Large intestine (tissue), 3 donors: ENCODE results near the gene SYTL1. TPM values are rescaled to one million over a fixed set of nuclear protein-coding genes. Genes with fewer than 3 reads are reported as not detected.

Experiments
- DNase-seq, 2 donors: peaks; one replicate each; pipeline versions ENCODE4 v3.0.0 to v3.0.0-alpha.2; 2013
- H3K27ac ChIP-seq: one replicate; pipeline ENCODE4 v1.5.1; 2013; ENCODE audit warnings: low read length
- H3K27me3 ChIP-seq: 2 replicates; pipeline ENCODE4 v1.6.1; 2013; ENCODE audit warnings: low read length; ENCODE audit not compliant: control insufficient read depth, insufficient read depth
- H3K36me3 ChIP-seq: 2 replicates; pipeline ENCODE4 v1.6.1; 2013; ENCODE audit warnings: low read length; ENCODE audit not compliant: control insufficient read depth, insufficient read depth
- H3K4me1 ChIP-seq: one replicate; pipeline ENCODE4 v1.6.1; 2013; ENCODE audit warnings: low read length; ENCODE audit not compliant: control insufficient read depth, insufficient read depth
- H3K4me3 ChIP-seq: one replicate; pipeline ENCODE4 v1.5.1; 2013; ENCODE audit warnings: low read length
- H3K9me3 ChIP-seq: one replicate; pipeline ENCODE4 v1.6.1; 2013; ENCODE audit warnings: mild to moderate bottlenecking, low read depth, low read length, moderate library complexity; ENCODE audit not compliant: control insufficient read depth
- WGBS: methylation state at CpG from one replicate; pipeline ENCODE4 v1.1.5; 2013; ENCODE audit warnings: low lambda C conversion rate; ENCODE audit not compliant: insufficient coverage; 5-methylcytosine and 5-hydroxymethylcytosine counted together
- polyA plus RNA-seq: library from polyadenylated mRNA; unstranded; fragments of 120-200 nt; gene quantifications from one replicate; pipeline ENCODE4 v1.2.1, GENCODE V29; 2013

The SYTL1 gene
- polyA plus RNA-seq, 1 donor: 9.8 TPM

DNA sequence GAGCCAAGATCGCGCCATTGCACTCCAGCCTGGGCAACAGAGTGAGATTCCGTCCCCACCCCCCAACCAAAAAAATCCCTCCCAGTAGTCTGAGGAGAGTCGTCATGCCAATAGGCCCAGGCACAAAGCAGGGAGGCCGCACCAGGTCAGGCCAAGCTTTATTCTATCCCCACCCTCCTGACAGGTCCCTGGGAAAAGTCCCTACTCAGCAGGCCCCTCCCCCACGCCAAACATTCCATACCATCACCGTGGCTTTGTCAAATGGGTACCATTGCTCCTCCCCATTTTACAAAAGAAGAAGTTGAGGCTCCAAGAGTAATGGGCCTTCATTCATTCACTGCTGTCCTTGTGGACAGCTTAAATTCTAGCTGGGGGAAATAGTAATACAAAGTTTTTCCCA lies 55.9 kb downstream of the SYTL1 start:
- H3K9me3 ChIP-seq: no peaks in the 10 kb centered on the region
- H3K36me3 ChIP-seq: no peaks in the 10 kb centered on the region
- WGBS: no CpG with 5 or more reads among the region's 7 CpGs
- peaks cover 27% of the 10 kb centered on the region for H3K4me1 ChIP-seq
- H3K27me3 ChIP-seq: peaks cover 2% of the 10 kb centered on the region
- no peak overlapping the region for H3K4me3 ChIP-seq
- no peak overlapping the region for H3K27ac ChIP-seq
- DNase-seq: no peak

DNA sequence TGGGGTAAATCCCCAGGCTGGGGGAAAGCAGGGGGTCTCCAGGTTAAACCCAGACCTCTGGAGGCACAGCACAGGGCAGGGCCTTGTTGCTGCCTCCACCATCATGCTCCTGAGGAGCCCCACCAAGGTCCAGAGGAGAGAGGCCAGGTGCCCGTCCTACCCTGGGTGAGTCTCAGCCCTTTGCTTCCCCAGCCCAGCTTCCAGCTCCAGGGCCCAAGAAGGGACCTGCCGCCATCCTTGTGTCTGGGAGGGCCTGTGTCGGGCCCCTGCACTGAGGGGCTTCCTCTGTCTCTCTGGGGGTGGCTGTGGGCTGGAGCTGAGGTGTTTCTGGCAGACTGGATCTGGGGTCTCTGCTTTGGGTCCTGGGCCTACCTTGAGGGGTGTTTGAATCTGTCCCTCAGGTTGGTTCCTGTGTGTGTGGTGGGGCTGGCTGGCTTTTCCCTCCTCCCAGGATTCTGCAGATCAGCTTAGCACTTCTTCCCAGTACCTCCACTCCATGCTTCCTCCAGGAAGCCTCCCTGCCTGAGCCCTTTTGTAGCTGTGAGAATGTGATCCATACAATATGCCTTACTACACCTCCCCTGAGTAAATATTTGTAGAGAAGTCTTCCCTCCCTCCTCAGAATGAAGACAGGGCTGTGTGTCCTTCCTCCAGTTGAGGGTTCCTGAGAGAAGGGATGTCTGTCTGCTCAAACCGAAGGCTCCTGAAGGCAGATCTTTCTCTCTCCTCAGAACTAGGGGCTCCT lies 56.8 kb downstream of the SYTL1 start:
- Histone ChIP-seq H3K36me3 (no peaks in the 10 kb centered on the region), H3K4me3 (no peak overlapping the region), H3K27me3 (no peaks in the 10 kb centered on the region), H3K27ac (no peak overlapping the region), H3K4me1 (peaks cover 25% of the 10 kb centered on the region), H3K9me3 (no peaks in the 10 kb centered on the region)
- no CpG with 5 or more reads among the region's 4 CpGs for WGBS
- no peak for DNase-seq

DNA sequence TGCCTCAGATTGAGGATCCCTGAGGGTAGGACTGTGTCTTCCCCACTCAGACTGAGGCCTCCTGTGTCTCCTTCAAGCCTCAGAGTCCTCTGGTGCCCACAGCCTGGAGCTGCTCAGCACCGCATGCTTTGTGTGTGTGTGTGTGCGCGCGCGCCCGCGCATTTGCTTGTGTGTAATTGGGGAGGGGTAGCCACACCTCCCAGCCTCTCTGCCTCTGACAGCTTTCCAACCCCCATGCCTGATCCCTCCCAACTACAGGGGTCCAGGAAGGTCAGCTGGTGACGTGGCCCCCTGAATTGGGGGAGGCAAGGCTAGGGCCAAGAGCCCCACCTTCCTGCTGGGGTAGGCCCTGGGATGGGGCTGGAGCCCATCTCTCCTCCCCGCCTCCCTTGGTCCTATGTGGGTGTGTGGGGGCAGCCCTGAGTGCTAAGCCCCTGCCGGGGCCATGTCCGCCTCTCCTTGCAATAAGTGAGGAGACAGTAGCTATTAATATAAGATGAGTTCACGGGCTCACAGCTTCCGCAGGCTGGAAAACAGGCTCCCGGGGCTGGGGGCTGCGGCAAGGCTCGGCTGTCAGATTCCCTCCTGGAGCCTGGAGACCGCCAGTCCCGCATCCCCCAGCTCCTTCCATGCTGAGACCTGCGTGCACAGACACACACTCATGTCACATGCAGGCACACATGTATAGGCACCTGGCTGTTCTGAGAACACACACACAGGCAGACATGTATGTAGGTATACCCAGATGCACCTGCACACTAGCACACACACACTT lies 57.6 kb downstream of the SYTL1 start:
- H3K9me3 ChIP-seq: no peaks in the 10 kb centered on the region
- H3K27ac ChIP-seq: no peak overlapping the region
- no peaks in the 10 kb centered on the region for H3K36me3 ChIP-seq
- no peaks in the 10 kb centered on the region for H3K27me3 ChIP-seq
- H3K4me1 ChIP-seq: peaks cover 27% of the 10 kb centered on the region
- H3K4me3 ChIP-seq: no peak overlapping the region
- no CpG with 5 or more reads among the region's 19 CpGs for WGBS
- peak in 1 of 2 donors; percentile 30 for DNase-seq

DNA sequence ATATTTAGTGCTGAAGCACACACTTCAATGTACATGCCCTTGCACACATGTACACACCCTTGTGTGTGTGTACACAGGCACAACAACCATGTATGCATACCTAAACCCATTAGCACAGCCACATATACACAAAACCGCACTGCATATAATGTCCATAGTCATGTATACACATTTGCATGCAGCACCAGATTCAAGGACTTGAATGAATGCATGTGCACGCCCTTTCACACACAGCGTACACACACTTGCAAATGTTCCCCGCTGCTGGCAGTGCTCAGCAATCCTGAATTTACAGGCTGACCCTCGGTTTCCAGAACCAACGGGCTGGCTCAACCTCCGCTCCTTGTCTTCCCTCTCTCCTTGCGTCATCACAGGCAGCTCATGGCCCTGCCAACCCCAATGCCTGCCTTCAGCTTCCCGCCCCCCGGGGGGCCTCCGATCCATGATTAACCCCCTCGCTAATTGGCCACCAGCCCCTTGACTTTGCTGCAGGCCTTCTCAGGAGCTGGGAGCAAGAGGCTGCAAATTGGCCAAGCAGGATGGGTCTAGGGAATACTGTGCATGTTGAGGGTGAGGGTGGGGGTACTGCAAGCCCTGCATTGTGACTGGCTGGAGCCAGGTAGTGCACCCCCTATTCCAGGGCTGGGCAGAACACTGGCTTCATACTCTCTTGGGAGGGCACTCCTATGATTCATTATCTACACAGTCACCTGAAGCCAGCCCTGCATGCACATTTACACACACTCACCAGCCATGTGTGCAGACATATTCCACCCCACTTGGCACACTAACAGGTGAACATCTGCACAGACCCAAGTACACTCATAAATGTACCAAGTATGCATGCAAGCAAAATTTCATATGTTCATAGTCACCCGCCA lies 58.5 kb downstream of the SYTL1 start:
- Histone ChIP-seq H3K4me1 (peaks cover 27% of the 10 kb centered on the region), H3K27ac (no peak overlapping the region), H3K9me3 (no peaks in the 10 kb centered on the region), H3K36me3 (peaks cover 6% of the 10 kb centered on the region), H3K27me3 (no peaks in the 10 kb centered on the region), H3K4me3 (no peak overlapping the region)
- no peak for DNase-seq
- no CpG with 5 or more reads among the region's 13 CpGs for WGBS

DNA sequence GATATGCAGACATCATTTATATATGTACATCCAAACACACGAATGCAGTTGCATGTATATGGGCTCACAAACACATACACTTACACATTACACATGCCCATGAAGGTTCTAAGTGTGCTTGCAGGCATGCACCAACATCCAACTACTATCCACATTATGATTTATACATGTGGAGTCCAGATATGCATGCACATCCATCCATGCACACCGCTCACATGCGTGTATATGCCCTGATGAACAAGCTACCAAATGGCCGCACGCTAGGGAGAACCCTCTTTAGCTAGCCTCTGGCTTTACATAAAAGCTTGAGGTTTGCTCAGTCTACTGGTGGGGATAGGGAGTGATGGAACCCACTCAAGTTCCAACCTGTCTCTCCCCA lies 59.1 kb downstream of the SYTL1 start:
- H3K27me3 ChIP-seq: no peaks in the 10 kb centered on the region
- WGBS: no CpG with 5 or more reads among the region's 5 CpGs
- H3K27ac ChIP-seq: no peak overlapping the region
- H3K4me3 ChIP-seq: no peak overlapping the region
- peaks cover 7% of the 10 kb centered on the region for H3K36me3 ChIP-seq
- no peaks in the 10 kb centered on the region for H3K9me3 ChIP-seq
- DNase-seq: no peak
- H3K4me1 ChIP-seq: peaks cover 27% of the 10 kb centered on the region

DNA sequence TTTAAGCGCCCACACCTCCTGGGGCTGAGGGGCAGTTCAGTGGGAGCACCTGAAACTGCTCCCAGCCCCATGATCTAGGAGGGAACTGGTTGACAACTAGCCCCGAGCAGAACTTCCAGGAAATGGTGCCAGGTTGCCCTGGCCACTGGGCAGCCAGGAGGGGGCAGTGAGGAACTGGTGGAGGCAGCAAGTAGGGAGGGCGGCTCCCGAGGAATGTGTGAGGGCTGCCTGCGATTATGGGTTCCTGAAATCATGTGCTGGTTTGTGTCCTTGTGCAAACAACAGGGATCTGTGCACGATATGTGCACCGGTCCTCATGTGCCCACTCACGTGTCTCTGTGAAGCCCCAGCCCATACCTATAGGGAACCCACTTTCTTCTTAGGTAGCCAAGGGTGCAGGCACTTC lies 60.5 kb downstream of the SYTL1 start:
- Histone ChIP-seq H3K4me3 (no peak overlapping the region), H3K27ac (peak overlapping the region; percentile 49), H3K4me1 (peaks cover 27% of the 10 kb centered on the region), H3K9me3 (no peaks in the 10 kb centered on the region), H3K27me3 (no peaks in the 10 kb centered on the region), H3K36me3 (peaks cover 21% of the 10 kb centered on the region)
- WGBS: no CpG with 5 or more reads among the region's 8 CpGs
- peak; percentile 79 for DNase-seq

DNA sequence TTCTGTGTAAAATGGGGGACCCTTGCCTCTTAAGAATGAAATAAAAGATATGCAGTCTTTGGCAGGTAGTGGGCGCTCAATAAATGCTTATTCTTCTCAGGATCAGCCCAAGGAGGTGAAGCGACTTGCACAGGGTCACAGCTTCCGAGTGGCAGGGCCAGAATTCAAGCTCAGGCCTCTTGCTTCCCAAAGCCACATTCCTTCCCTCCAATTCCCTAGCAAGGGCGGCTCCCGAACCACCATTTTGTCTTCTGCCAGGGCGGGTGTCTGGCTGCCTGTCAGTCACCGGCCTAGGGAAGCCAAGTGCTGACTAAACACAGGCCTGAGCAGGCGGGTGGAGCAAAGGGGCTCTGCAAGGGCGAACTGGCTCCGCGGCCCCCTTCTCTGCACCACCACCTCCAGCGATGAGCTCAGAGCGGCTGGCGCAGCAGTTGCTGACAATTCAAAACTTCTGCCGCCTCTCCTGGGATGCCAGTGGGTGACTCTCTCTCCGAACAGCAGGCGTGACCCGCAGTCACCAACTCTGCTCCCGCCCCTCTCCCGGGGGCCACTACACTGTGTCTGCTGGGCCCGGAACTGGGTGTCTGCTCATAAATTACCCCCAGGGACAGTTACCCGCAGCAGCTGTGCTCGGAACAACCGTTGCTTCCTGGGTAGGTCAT lies 61.4 kb downstream of the SYTL1 start:
- Histone ChIP-seq H3K4me3 (no peak overlapping the region), H3K9me3 (no peaks in the 10 kb centered on the region), H3K36me3 (peaks cover 29% of the 10 kb centered on the region), H3K4me1 (peaks cover 25% of the 10 kb centered on the region), H3K27me3 (no peaks in the 10 kb centered on the region), H3K27ac (peak overlapping the region; percentile 49)
- WGBS: no CpG with 5 or more reads among the region's 24 CpGs
- peak in 1 of 2 donors; percentile 27 for DNase-seq

Other genes with a start within 250 kb of the SYTL1 start
- gene SLC9A1, start 186.9 kb upstream of the SYTL1 start, polyA plus RNA-seq: 21.5 TPM
- gene WDTC1, start 107.4 kb upstream of the SYTL1 start, polyA plus RNA-seq: 30.6 TPM
- gene TMEM222, start 19.9 kb upstream of the SYTL1 start, polyA plus RNA-seq: 41.2 TPM
- gene MAP3K6, start 24.9 kb downstream of the SYTL1 start, polyA plus RNA-seq: 6.5 TPM
- gene FCN3, start 32.8 kb downstream of the SYTL1 start, polyA plus RNA-seq: 0.13 TPM
- gene CD164L2, start 41.3 kb downstream of the SYTL1 start, polyA plus RNA-seq: not detected
- gene GPR3, start 50.6 kb downstream of the SYTL1 start, polyA plus RNA-seq: 0.27 TPM
- gene WASF2, start 148.1 kb downstream of the SYTL1 start, polyA plus RNA-seq: 56.0 TPM